Frontal cortex (tissue), 4 donors: Measurements from ENCODE around the gene EIF2B5. TPM values are rescaled to one million over a fixed set of nuclear protein-coding genes. Genes with fewer than 3 reads are reported as not detected.
"Not testable (repeated sequence)": the region's sequence is repeated elsewhere in the genome, so short reads cannot be mapped to it uniquely, and the experiment has no call there.

ENCODE experiments used
- DNase-seq, 2 donors: peaks; one replicate each; pipeline ENCODE4 v3.0.0; 2012; ENCODE audit warnings: low spot score in 2 of 2
- FAIRE-seq: peaks from 2 replicates; lab custom pipeline; 2012; peaks lifted over from hg19 to GRCh38; lab: Jason Lieb, UNC
- total RNA-seq: library from RNA; depleted of rRNA; stranded (reverse); fragments of >200 nt; gene quantifications from one replicate; pipeline ENCODE4 v1.2.3, GENCODE V29; 2014
- donor health status: control.
- donor health status: control.
- donor health status: control.

Gene EIF2B5
- total RNA-seq, 1 donor from 2014 or later, result 42.8 TPM

GRCh38 chr3:184145111-184145524 lies 10.0 kb downstream of the EIF2B5 start:
- FAIRE-seq (no peak), DNase-seq (no peak)

GRCh38 chr3:184145751-184146270 lies 10.7 kb downstream of the EIF2B5 start:
- FAIRE-seq (no peak), DNase-seq (no peak)

GRCh38 chr3:184148076-184148475 lies 12.9 kb downstream of the EIF2B5 start:
- no peak for DNase-seq
- FAIRE-seq, result no peak

GRCh38 chr3:184149123-184149522 lies 14.0 kb downstream of the EIF2B5 start:
- DNase-seq (no peak), FAIRE-seq (no peak)

- not testable (repeated sequence) for DNase-seq, FAIRE-seq
Measured at GRCh38 chr3:184149770-184150169, 14.6 kb downstream of the EIF2B5 start.

DNA sequence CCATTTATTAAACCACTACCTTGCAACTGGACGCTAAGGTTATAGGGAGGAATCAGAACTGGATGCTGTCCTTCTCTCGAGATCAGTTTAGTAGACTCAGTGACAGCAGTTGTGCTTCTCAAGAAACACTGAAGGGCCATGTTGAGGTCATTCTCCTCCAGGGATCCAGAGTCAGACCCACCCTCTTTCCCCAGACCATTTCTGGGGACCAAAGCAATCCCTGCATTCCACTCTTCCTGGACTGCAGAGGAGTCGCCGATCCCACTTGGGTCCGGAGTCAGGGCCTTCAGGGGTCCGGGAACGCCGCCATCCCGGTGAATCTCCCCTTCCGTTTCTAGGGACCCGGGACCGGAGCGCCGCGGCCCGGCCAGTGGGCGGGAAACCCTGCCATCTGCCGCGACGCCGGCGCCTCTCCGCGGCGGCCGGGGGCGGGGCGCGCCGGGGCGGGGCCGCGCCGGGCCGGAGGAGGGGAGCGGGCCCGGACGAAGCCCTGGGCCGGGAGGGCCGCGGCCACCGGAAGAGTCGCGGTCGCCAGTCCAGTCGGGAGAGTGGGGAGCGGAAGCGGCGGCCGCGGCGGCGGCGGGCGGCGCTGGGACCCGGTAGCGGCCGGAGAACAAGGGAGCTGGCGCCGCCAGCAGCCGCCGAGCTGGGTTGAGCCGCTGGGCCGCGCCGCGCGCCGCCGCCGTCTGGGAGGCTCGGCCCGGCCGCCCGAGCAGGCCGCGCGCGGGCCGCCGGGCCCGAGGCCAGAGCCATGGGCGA lies 19.9 kb downstream of the EIF2B5 start, which contains the start of gene DVL3:
Gene DVL3, plus strand, starts transcription at position 493 of the 759 bp plus-strand sequence. Its CDS starts 259 bp downstream, at position 752.
- peak; percentile 90 to 92 for DNase-seq
- FAIRE-seq, result no peak

GRCh38 chr3:184155644-184156521 lies 20.7 kb downstream of the EIF2B5 start:
- no peak for DNase-seq
- FAIRE-seq, result no peak

DNA sequence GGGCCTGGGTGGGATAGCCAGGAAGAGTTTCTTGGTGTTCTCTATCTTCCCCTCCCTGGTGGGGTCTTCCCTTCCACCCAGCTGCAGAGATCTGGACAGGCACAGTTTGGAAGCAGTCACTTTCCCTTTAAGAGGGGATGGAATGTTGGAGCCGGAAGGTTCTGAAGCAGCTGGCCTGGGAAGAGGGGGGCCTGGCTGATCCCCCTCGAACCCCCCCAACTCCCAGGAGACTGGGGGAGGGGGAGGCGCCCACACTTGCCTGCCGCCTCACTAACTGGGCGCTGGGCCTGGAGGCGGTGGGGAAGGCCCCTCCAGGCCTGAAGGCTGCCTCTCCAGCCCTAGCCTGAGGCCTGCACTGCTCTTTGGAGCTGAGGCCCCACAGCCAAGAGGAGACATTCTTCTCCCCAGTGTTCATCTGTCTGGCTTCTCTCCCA lies 21.4 kb downstream of the EIF2B5 start:
- DNase-seq (peak; percentile 68 to 73), FAIRE-seq (no peak)

DNA sequence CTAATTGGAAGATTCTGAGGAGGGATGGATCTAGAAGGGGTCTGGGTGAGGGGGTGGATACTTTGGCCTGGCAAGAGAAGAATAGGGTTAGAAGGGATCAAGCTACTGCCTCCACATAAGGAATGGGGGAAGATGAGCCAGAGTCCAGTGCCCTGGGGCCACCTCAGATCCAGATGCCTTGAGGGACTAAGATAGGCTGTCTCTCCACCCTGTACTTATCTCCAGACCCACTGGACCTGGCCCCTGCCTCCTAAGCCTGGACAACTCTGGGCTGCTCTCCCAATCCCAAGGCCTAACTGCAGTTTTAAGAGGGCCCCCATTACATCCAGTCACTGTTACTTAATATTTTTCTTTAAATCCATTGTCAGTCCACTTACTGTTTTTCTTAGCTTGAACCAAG lies 22.0 kb downstream of the EIF2B5 start:
- FAIRE-seq, result no peak

GRCh38 chr3:184158404-184158803 lies 23.2 kb downstream of the EIF2B5 start:
- FAIRE-seq (no peak), DNase-seq (no peak)

More for the DNA sequence above, 22.0 kb downstream of the EIF2B5 start:
- DNase-seq, result no peak

DNA sequence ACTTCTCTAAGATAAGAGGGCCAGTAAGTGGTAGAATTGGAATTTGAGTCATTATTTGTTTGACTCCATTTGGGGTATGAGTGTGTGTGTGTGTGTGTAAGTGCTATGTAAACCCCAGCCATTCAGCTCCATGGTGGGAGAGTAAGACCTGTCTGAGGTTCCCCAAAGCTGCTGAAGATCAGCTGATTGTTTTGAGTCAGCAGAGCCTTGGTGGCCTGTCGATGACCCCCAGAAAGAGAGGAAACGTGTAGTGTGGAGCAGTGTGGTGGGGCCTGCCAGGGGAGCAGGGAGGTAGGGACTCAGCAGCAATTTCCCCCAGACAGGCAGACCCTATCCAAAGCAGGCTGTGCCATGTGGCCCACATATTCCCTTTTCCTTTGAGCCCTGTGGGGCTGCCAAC lies 25.3 kb downstream of the EIF2B5 start:
- DNase-seq (no peak), FAIRE-seq (no peak)

DNA sequence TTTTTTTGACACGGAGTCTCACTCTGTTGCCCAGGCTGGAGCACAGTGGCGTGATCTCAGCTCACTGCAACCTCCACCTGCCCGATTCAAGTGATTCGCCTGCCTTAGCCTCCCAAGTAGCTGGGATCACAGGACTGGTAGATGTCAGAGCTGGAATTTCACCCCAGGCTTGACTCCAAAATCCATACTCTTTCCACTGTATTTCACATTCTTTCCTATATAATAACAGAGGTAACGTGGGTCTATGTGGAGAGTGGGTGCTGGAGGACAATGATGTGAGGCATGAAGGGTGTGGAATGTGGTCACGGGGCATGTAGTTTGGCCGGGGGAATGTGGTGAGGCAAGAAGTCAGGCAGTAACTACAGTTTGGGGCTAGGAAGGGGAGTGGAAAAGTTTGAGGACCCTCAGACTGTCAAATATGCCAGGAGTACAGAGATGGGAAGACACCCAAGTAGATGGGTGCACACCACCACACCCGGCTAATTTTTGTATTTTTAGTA lies 27.5 kb downstream of the EIF2B5 start:
- not testable (repeated sequence) for FAIRE-seq, DNase-seq

- DNase-seq (no peak), FAIRE-seq (no peak)
Measured at GRCh38 chr3:184164648-184165330, 29.6 kb downstream of the EIF2B5 start.

GRCh38 chr3:184165543-184165942 lies 30.4 kb downstream of the EIF2B5 start:
- FAIRE-seq, result no peak

DNA sequence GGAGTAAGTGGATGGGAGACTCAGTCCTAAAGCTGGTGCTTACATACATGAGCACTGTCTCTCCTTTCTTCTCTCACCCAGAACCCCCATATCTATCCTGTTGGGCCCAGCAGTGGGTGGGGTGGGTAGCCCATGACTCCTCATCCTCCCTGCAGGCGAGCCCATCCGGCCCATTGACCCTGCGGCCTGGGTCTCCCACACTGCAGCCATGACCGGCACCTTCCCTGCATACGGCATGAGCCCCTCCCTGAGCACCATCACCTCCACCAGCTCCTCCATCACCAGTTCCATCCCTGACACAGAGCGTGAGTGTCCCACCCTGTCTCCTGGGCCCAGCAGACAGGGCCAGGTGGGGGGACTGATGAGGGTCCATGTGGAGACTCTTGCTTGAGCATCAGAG lies 31.5 kb downstream of the EIF2B5 start:
- FAIRE-seq, result no peak
- DNase-seq, result no peak

More at GRCh38 chr3:184165543-184165942, 30.4 kb downstream of the EIF2B5 start:
- DNase-seq, result no peak

DNA sequence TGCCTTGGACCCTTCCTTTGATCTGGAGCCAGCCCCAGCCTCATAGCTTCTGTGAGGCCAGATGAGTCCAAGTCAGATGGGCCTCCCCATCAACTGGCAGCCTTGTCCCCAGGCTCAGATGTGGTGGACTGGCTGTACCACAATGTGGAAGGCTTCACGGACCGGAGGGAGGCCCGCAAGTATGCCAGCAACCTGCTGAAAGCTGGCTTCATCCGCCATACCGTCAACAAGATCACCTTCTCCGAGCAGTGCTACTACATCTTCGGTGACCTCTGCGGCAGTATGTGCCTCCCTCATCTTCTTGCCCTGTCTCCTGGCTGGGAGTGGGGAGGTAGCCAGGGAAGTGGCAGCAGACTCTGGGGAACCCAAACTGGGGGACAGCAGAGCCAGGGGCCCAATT lies 32.6 kb downstream of the EIF2B5 start:
- no peak for FAIRE-seq

DNA sequence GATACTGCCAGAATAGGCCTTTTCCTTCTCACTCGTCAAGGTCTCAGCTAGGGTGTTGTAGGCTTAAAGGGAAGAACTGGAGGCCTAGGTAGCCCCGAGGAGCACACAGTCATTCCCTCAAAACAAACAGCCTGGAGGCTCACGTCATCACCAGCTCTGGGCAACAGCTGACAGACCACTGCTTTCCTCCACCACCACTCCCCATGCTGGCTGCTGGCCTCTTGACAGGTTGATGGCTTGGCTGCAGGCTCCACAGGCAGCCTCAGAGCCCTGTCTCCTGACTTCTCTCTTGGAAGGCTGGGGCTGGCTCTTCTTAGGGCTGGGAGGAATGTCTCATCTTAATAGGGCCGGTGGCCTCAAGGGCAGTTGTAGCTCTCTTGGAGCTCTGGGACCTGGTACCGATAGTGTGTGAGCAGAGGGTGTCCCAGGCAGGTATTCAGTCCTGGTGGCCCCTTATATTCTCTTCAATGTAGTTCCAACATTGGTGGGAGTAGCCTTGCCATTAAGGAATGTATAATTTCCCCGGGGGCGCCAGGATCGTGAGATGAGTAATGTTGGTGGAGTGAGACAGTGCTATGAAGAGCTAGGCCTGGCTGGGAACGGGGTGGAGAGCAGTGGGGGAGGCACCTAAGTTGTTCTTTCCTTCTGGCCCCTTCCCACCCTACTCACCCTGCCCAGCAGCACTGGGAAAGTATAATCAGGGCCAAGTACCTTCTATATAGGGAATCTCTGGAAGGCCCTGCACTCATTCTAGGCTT lies 33.4 kb downstream of the EIF2B5 start:
- FAIRE-seq (no peak), DNase-seq (no peak)

More for the DNA sequence above, 32.6 kb downstream of the EIF2B5 start:
- DNase-seq, result no peak

DNA sequence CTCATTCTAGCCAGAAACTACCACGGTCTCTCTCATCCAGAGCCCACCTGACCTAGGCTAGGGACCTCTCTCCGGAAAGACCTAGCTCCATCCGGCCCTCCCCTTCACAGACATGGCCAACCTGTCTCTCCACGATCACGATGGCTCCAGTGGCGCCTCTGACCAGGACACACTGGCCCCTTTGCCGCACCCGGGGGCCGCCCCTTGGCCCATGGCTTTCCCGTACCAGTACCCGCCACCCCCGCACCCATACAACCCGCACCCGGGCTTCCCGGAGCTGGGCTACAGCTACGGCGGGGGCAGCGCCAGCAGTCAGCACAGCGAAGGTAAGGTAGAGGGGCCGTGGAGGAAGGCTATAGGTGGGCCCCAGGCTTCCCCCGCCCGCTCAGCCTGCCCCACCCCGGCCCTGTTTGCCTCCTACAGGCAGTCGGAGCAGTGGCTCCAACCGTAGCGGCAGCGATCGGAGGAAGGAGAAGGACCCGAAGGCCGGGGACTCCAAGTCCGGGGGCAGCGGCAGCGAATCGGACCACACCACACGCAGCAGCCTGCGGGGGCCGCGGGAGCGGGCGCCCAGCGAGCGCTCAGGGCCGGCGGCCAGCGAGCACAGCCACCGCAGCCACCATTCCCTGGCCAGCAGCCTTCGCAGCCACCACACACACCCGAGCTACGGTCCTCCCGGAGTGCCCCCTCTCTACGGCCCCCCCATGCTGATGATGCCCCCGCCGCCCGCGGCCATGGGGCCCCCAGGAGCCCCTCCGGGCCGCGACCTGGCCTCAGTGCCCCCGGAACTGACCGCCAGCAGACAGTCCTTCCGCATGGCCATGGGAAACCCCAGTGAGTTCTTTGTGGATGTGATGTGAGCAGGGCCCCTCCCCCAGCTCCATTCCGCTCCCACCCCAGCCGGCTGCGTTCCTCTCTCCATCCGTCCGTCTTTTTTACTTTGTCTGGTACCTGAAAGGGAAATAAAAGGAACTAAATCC lies 35.0 kb downstream of the EIF2B5 start:
- DNase-seq, result no peak

More for the DNA sequence above, 35.0 kb downstream of the EIF2B5 start:
- no peak for FAIRE-seq
